HG03521 (cell line): ENCODE measurements around the gene RORB.
"Not testable (repeated sequence)": the region's sequence is repeated elsewhere in the genome, so short reads cannot be mapped to it uniquely, and the experiment has no call there.

Experiments used
- ATAC-seq: cut with Tn5 transposase; IDR thresholded peaks from one replicate; pipeline ENCODE4 v1.9.1; 2021; ENCODE audit warnings: mild to moderate bottlenecking, moderate library complexity; ENCODE audit not compliant: unreplicated experiment

The RORB gene

GRCh38 chr9:74512416-74512815 lies 15.3 kb downstream of the RORB start:
- ATAC-seq: no peak

- ATAC-seq: no peak
These were observed 16.1 kb downstream of the RORB start for GRCh38 chr9:74513221-74513620.

GRCh38 chr9:74517188-74517587 lies 20.1 kb downstream of the RORB start:
- no peak for ATAC-seq

- ATAC-seq: no peak
These were observed 22.3 kb downstream of the RORB start for GRCh38 chr9:74519419-74519818.

- no peak for ATAC-seq
These were observed 23.9 kb downstream of the RORB start for GRCh38 chr9:74521009-74521408.

GRCh38 chr9:74524289-74524688 lies 27.2 kb downstream of the RORB start:
- no peak for ATAC-seq

- ATAC-seq: no peak
These were observed 29.1 kb downstream of the RORB start for GRCh38 chr9:74526215-74526614.

GRCh38 chr9:74527718-74528117 lies 30.6 kb downstream of the RORB start:
- ATAC-seq: no peak

GRCh38 chr9:74528207-74528606 lies 31.1 kb downstream of the RORB start:
- no peak for ATAC-seq

GRCh38 chr9:74530458-74530857 lies 33.3 kb downstream of the RORB start:
- not testable (repeated sequence) for ATAC-seq

- ATAC-seq: no peak
These were observed 36.1 kb downstream of the RORB start for GRCh38 chr9:74533253-74533652.

- no peak for ATAC-seq
These were observed 37.7 kb downstream of the RORB start for GRCh38 chr9:74534841-74535240.

GRCh38 chr9:74543145-74543544 lies 46.0 kb downstream of the RORB start:
- ATAC-seq: no peak

- ATAC-seq: no peak
These were observed 54.1 kb downstream of the RORB start for GRCh38 chr9:74551266-74551665.

GRCh38 chr9:74554751-74555419 lies 57.8 kb downstream of the RORB start:
- no peak for ATAC-seq

- no peak for ATAC-seq
These were observed 58.4 kb downstream of the RORB start for GRCh38 chr9:74555565-74555964.

- peak; percentile 65 for ATAC-seq
These were observed 59.5 kb downstream of the RORB start for GRCh38 chr9:74556685-74557084.

GRCh38 chr9:74557571-74557970 lies 60.4 kb downstream of the RORB start:
- no peak for ATAC-seq

- ATAC-seq: no peak
These were observed 65.5 kb downstream of the RORB start for GRCh38 chr9:74562611-74563010.

- no peak for ATAC-seq
These were observed 73.9 kb downstream of the RORB start for GRCh38 chr9:74570879-74571512.

- peak; percentile 74 for ATAC-seq
These were observed 76.6 kb downstream of the RORB start for GRCh38 chr9:74573640-74574191.

- no peak for ATAC-seq
These were observed 79.0 kb downstream of the RORB start for GRCh38 chr9:74576176-74576575.
